GM21360 (cell line): ENCODE data around the gene CDH10.

ENCODE experiments used
- ATAC-seq: cut with Tn5 transposase; IDR thresholded peaks from one replicate; pipeline ENCODE4 v1.9.1; 2021; ENCODE audit warnings: mild to moderate bottlenecking, moderate library complexity; ENCODE audit not compliant: unreplicated experiment

The CDH10 gene

GRCh38 chr5:24491490-24491889 lies 153.3 kb downstream of the CDH10 start:
- no peak for ATAC-seq

GRCh38 chr5:24487368-24488229 lies 157.2 kb downstream of the CDH10 start:
- ATAC-seq: no peak

DNA sequence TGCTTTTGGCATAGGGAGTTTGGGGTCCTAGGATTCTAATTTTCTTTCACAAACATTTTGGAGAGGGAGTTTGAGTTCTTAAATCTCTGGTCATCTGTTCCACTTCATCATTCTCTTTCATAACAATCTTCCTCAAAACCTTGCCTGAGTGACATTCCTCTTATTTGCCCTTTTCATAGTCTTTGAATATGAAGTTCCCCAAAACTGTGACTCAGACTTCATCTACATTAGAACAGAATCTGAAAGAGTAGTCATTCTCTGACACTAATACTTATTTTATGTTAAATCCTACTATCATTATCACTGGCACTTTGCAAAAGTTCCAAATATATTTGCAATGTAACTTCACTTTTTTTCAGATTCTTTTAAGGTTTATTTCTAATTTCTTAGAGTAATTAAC lies 163.8 kb downstream of the CDH10 start:
- no peak for ATAC-seq

DNA sequence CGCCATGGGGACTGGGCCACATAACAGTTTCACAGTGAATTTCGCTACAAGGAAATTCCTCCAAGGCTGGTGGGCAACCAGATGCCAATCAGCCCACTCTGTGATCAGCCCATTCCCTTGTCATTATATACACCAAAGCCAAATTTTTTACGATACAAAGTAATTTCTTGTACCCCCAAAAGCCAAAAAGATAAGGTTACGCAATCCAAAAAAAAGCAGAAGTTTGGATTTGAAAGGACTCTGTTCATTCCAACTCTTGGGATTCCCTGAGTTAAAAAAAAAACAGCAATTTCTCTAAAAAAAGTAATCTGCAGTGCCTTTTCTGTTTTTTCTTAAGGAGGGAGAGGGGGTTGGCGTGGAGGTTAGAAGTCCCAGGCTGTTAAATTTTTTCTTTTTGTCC lies 166.8 kb downstream of the CDH10 start:
- ATAC-seq: no peak

- ATAC-seq: no peak
Measured at GRCh38 chr5:24475101-24475500, 169.7 kb downstream of the CDH10 start.

DNA sequence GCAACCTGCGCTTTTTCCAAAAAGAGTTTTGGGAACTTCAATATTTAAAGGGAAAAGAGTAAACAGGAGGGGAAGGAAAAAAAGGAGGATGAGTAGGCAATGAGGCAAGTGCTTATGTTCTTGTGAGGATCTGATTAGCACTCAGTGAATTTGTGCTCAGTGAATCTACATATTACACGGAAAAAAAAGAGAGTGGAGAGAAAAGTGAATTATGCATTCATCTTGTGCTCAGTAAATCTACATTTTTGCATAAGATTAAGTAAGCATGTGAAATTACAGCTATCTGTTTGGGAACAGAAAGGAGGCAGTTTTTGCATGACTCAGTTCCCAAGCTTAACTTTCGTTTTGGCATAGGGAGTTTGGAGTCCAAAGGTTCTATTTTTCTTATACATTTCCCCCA lies 170.1 kb downstream of the CDH10 start:
- no peak for ATAC-seq

DNA sequence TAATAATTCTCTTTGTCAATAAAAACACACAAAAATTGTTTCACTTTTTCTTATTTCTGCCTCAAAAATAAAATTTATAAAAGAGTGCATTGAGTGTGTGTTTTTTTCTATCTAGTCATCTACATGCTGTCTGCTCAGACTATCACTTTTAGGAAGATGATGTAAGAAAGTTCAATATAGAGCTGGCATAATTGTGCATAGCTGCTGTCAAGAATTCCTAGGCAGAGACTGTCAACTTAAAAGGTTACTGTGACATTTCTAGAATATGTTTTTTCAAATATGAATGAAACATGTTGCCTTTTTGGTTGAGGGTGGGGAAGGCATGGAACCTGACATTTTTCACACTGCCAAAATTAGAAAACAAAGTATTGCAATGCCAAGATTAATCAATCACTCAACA lies 172.3 kb downstream of the CDH10 start:
- ATAC-seq: no peak

DNA sequence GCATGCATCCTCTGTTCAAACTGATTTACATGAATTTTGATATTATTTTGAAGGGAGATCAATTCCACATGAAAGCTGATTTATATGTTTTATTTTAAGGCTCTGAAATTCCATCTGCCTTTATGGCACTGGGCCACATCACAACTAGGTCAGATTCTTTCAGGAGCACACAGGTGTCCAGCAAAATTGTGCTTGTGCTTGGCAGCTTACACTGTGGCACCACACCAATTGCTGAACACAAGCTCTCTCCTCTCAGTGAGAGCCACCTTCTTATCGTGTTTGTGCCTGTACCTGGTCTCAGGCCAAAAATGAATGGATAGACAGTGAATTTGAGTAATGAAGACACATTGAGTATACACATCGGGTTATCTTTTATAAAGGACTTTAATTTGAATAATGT lies 200.4 kb downstream of the CDH10 start:
- no peak for ATAC-seq

GRCh38 chr5:24439465-24439864 lies 205.3 kb downstream of the CDH10 start:
- ATAC-seq: no peak
